K562 (cell line): ENCODE results near the gene TRIM27. TPM values are rescaled to one million over a fixed set of nuclear protein-coding genes. Genes with fewer than 3 reads are reported as not detected.

Source experiments
- ATF1 ChIP-seq, 2 experiments: fragments of 450-650 bp in 1 of 2; IDR thresholded peaks; 2 replicates each; pipeline ENCODE4 v1.6.1; 2016; ENCODE audit warnings: missing compliant biosample characterization in 1 of 2, missing genetic modification characterization in 1 of 2
- CBFA2T2 ChIP-seq: fragments of 450-650 bp; conservative IDR thresholded peaks from 2 replicates; pipeline ENCODE4 v1.6.1; 2017; ENCODE audit warnings: mild to moderate bottlenecking
- CBX3 ChIP-seq, 2 experiments: IDR thresholded peaks; 1 replicate in 1 of 2; 2 replicates in 1 of 2; pipeline ENCODE4 v1.6.1; 2012; ENCODE audit warnings: inconsistent platforms in 2 of 2, low read length in 2 of 2, borderline replicate concordance in 1 of 2, control low read depth in 1 of 2
- E2F1 ChIP-seq: sonication (generic); formaldehyde crosslinking; IDR thresholded peaks from 2 replicates; pipeline ENCODE4 v1.8.1; 2023; ENCODE audit warnings: mild to moderate bottlenecking, missing genetic modification reagents, moderate library complexity
- GTF2B ChIP-seq: IDR thresholded peaks from 2 replicates; pipeline ENCODE4 v1.6.1; 2011; ENCODE audit not compliant: insufficient read length; ENCODE audit errors: extremely low read depth
- HNRNPL ChIP-seq: fragments of 200-400 bp; formaldehyde crosslinking; IDR thresholded peaks from 2 replicates; pipeline ENCODE4 v1.6.1; 2017; ENCODE audit warnings: low read depth, mild to moderate bottlenecking, low read length
- HOXB6 ChIP-seq: fragments of 250-450 bp; sonication (Bioruptor Pico); IDR thresholded peaks from 2 replicates; pipeline ENCODE4 v1.5.1; 2022; ENCODE audit warnings: mild to moderate bottlenecking, borderline replicate concordance
- MLLT1 ChIP-seq, 2 experiments: fragments of 450-650 bp; IDR thresholded peaks; 2 replicates each; pipeline ENCODE4 v1.6.1; 2016
- MTA3 ChIP-seq: fragments of 450-650 bp; formaldehyde crosslinking; IDR thresholded peaks from 2 replicates; pipeline ENCODE4 v1.6.1; 2017; ENCODE audit warnings: mild to moderate bottlenecking, borderline replicate concordance
- MYC ChIP-seq, 2 experiments: fragments of 250-450 bp in 1 of 2; sonication (Bioruptor Pico) in 1 of 2; IDR thresholded peaks; 2 replicates each; pipeline versions ENCODE4 v1.5.1 to v1.6.1; 2012 to 2021; ENCODE audit warnings: low read depth in 2 of 2, borderline replicate concordance in 1 of 2, improper control_type of control experiment in 1 of 2, low read length in 1 of 2, mild to moderate bottlenecking in 1 of 2, moderate library complexity in 1 of 2
- NFYB ChIP-seq: IDR thresholded peaks from 2 replicates; pipeline ENCODE4 v1.6.1; 2011; ENCODE audit warnings: mild to moderate bottlenecking, moderate library complexity; ENCODE audit not compliant: insufficient read length; ENCODE audit errors: extremely low read depth
- NR3C1 ChIP-seq: sonication (generic); formaldehyde crosslinking; IDR thresholded peaks from 2 replicates; pipeline ENCODE4 v1.8.1; 2022; ENCODE audit warnings: missing genetic modification reagents
- POLR2A ChIP-seq: fragments of 450-650 bp; conservative IDR thresholded peaks from 2 replicates; pipeline ENCODE4 v1.6.1; 2016
- POLR2H ChIP-seq: IDR thresholded peaks from 2 replicates; pipeline ENCODE4 v1.6.1; 2016; ENCODE audit warnings: missing genetic modification characterization, low read depth, mild to moderate bottlenecking, control low read depth, missing compliant biosample characterization, moderate library complexity
- RBM25 ChIP-seq: fragments of 200-400 bp; formaldehyde crosslinking; IDR thresholded peaks from 2 replicates; pipeline ENCODE4 v1.6.1; 2018; ENCODE audit warnings: low read length, low read depth, moderate library complexity; ENCODE audit not compliant: severe bottlenecking
- TAL1 ChIP-seq: fragments of 450-650 bp; IDR thresholded peaks from 2 replicates; pipeline ENCODE4 v1.6.1; 2016; ENCODE audit warnings: mild to moderate bottlenecking
- ZFP36 ChIP-seq: fragments of 150-350 bp; IDR thresholded peaks from 2 replicates; pipeline ENCODE4 v1.6.1; 2018; ENCODE audit warnings: low read length, low read depth; ENCODE audit not compliant: partially characterized antibody
- ZKSCAN8 ChIP-seq: fragments of 200-800 bp; sonication (Bioruptor generic); IDR thresholded peaks from 2 replicates; pipeline ENCODE4 v1.6.1; 2016; ENCODE audit warnings: missing genetic modification characterization, missing compliant biosample characterization
- ZNF512 ChIP-seq: IDR thresholded peaks from 2 replicates; pipeline ENCODE4 v1.6.1; 2016; ENCODE audit warnings: missing genetic modification characterization, missing compliant biosample characterization
- ZNF561 ChIP-seq: fragments of 450-650 bp; formaldehyde crosslinking; conservative IDR thresholded peaks from 2 replicates; pipeline ENCODE4 v1.4.0; 2020; ENCODE audit warnings: mild to moderate bottlenecking, moderate library complexity
- ZNF717 ChIP-seq: fragments of 250-450 bp; sonication (Bioruptor Pico); IDR thresholded peaks from 2 replicates; pipeline ENCODE4 v1.5.0; 2021
- polyA plus RNA-seq, 8 experiments: library from polyadenylated mRNA; depleted of rRNA in 4 of 8; stranded (reverse) in 5 of 8; unstranded in 3 of 8; fragments of >200 nt; fragmentation: Nextera tagmentation in 2 of 8; fragmentation: Illumina TruSeq in 1 of 8; extraction: Ambion mirVana in 2 of 8; extraction: Trizol in 1 of 8; gene quantifications; 2 replicates each; pipeline versions ENCODE4 v1.2.1 to v1.2.3, GENCODE V29; 2011 to 2014; ENCODE audit warnings: inconsistent platforms in 1 of 8, missing spikeins in 1 of 8
- total RNA-seq, 7 experiments: library from RNA; depleted of rRNA in 6 of 7; stranded (reverse); fragments of >200 nt in 6 of 7; fragmentation: Illumina TruSeq in 2 of 7; extraction: Trizol in 2 of 7; gene quantifications; 2 replicates each; pipeline versions ENCODE4 v1.2.1 to v1.2.3, GENCODE V29; 2011 to 2021; ENCODE audit warnings: low replicate concordance in 1 of 7

The TRIM27 gene
- total and polyA plus RNA-seq, 9 of the 15 experiments (the other 6 are each of a cell fraction or from before 2014, with no cell fraction given), result 37.7 to 235 (median 122) TPM

- TF ChIP-seq POLR2H (tag), result peak; percentile 47; the same call in 1 of the 2 replicates
- peak in 1 of 2 experiments; percentile 45; a peak in 2 of 4 replicates for TF ChIP-seq MLLT1 (IDR thresholded peaks at IDR 0.05)
- peak; percentile 29; the same call in 1 of the 2 replicates for TF ChIP-seq POLR2A
- TF ChIP-seq ZNF717, result no peak
- TF ChIP-seq RBM25, result peak; percentile 55
- no peak for TF ChIP-seq NR3C1 (CRISPR knock-in tag)
- no peak for TF ChIP-seq CBFA2T2
- 0 out of 2 replicates have a peak, but pooled peaks have one; percentile 29 for TF ChIP-seq MTA3
- no peak for TF ChIP-seq MYC (IDR thresholded peaks at IDR 0.05; ENCODE audit: low read depth, low read length)
- no peak for TF ChIP-seq MYC (CRISPR knock-in tag; IDR thresholded peaks at IDR 0.05; ENCODE audit: borderline replicate concordance, low read depth)
- TF ChIP-seq ZFP36, result no peak
- no peak for TF ChIP-seq ATF1 (CRISPR knock-in tag; IDR thresholded peaks at IDR 0.05)
- peak; percentile 19; the same call in 1 of the 2 replicates for TF ChIP-seq ATF1 (tag; IDR thresholded peaks at IDR 0.05)
- peak; percentile 74 for TF ChIP-seq GTF2B
- TF ChIP-seq E2F1 (CRISPR knock-in tag), result 0 out of 2 replicates have a peak, but pooled peaks have one; percentile 22
- TF ChIP-seq HNRNPL, result no peak
- TF ChIP-seq TAL1, result no peak
- peak; percentile 97 for TF ChIP-seq NFYB
- no peak for TF ChIP-seq ZNF561 (CRISPR knock-in tag)
- peak; percentile 34; the same call in 1 of the 2 replicates for TF ChIP-seq ZNF512 (tag)
- 0 out of 3 replicates have a peak, but pooled peaks of 1 of the 2 experiments have one; percentile 39 for TF ChIP-seq CBX3 (IDR thresholded peaks at IDR 0.05; ENCODE audit: borderline replicate concordance in 1 of 2, low read length in 2 of 2)
- TF ChIP-seq HOXB6, result no peak
- no peak for TF ChIP-seq ZKSCAN8 (CRISPR knock-in tag)
Observed at GRCh38 chr6:28865401-28866204, 58.2 kb downstream of the TRIM27 start (continued).
